Measurements from ENCODE around the gene KIAA1755.

DNA sequence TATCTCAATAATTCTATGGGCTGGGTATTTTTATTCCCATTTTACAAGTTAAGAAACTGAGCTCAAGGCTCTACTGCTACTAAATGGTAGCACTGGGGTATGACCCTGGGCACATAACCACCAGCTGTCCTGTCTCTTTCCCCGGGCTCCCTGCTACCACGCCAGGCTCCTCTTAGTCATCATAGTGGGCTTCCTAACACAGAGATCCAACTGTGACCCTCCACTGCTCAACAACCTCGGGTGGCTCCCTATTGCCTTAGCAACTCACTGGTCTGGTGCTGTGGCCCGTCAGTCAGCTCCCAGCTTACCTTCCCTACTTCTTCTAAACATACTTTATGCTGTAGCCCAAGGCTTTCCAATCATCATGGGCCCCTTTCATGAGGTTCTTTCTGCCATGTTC, 4.5 kb downstream of the KIAA1755 start:
- TF ChIP-seq, protein P1, sequence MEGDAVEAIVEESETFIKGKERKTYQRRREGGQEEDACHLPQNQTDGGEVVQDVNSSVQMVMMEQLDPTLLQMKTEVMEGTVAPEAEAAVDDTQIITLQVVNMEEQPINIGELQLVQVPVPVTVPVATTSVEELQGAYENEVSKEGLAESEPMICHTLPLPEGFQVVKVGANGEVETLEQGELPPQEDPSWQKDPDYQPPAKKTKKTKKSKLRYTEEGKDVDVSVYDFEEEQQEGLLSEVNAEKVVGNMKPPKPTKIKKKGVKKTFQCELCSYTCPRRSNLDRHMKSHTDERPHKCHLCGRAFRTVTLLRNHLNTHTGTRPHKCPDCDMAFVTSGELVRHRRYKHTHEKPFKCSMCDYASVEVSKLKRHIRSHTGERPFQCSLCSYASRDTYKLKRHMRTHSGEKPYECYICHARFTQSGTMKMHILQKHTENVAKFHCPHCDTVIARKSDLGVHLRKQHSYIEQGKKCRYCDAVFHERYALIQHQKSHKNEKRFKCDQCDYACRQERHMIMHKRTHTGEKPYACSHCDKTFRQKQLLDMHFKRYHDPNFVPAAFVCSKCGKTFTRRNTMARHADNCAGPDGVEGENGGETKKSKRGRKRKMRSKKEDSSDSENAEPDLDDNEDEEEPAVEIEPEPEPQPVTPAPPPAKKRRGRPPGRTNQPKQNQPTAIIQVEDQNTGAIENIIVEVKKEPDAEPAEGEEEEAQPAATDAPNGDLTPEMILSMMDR (conservative IDR thresholded peaks at IDR 0.05; ENCODE audit: low read depth, low read length): no peak
- no peak for TF ChIP-seq EZH2 (IDR thresholded peaks at IDR 0.05; ENCODE audit: low read length, unreplicated experiment)

All from PC-3 (cell line).